Measurements from ENCODE around the gene SYT3. TPM values are rescaled to one million over a fixed set of nuclear protein-coding genes. Genes with fewer than 3 reads are reported as not detected.
"Not testable (repeated sequence)": the region's sequence is repeated elsewhere in the genome, so short reads cannot be mapped to it uniquely, and the experiment has no call there.

The SYT3 gene
- total RNA-seq, 1 experiment from 2014 or later, result 0.41 TPM

DNA sequence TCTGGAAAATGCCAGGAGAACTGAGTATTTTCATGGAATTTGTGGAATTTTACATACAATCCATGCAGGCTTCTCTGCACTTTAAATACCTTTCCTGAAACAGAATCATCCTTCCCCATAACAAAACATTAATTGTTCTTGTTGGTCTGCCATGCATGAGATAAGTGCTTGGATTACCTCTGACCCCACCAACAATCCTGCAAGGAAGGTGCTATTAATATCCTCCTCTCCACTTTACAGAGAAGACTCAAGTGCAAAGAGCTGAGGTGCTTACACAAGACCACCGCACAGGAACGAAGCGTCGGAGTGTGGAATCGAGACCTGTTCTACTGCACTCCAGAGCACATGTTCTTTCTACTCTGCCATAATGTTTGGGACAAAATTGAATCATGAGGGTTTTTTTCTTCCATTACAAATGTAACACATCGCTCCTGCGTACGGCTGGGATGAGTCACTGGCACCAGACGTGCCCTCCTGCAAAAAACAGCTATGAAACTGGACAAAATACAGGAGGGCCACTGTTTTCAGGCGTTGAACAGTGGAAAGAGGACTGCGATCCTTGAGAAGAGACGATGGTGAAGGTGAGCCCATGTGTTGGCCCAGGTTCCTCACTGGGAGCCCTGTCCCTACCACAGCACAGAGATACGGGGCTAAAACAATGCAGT, 58.6 kb downstream of the SYT3 start:
- Histone ChIP-seq H3K36me3 (ENCODE audit: control insufficient read depth, insufficient read depth, low read length) (no peaks in the 10 kb centered on the region), H3K4me1 (0 out of 2 replicates have a peak, but pooled peaks cover 3% of the 10 kb centered on the region), H3K27me3 (replicated peaks; ENCODE audit: control insufficient read depth, insufficient read depth, low read length) (no peaks in the 10 kb centered on the region; the same call in 1 of the 2 replicates), H3K4me3 (ENCODE audit: low read depth, low read length) (no peak overlapping the region), H3K9me3 (no peaks in the 10 kb centered on the region)
- Mint-ChIP-seq H3K27ac (ENCODE audit: unreplicated experiment) (no peak overlapping the region), H3K4me1 (ENCODE audit: low read depth, unreplicated experiment) (no peaks in the 10 kb centered on the region), H3K9me3 (ENCODE audit: unreplicated experiment) (peaks cover 12% of the 10 kb centered on the region), H3K27me3 (ENCODE audit: insufficient read depth, unreplicated experiment) (no peaks in the 10 kb centered on the region), H3K36me3 (ENCODE audit: insufficient read depth, unreplicated experiment) (no peaks in the 10 kb centered on the region), H3K4me3 (ENCODE audit: unreplicated experiment) (no peak overlapping the region)
- no peak for TF ChIP-seq CTCF (IDR thresholded peaks at IDR 0.05; ENCODE audit: insufficient read depth in 1 of 2, low read depth in 1 of 2, low read length in 1 of 2, severe bottlenecking in 1 of 2, unreplicated experiment in 1 of 2)
- POLR2A ChIA-PET, result no interaction called here
- intact Hi-C loops (cut with micrococcal nuclease; ENCODE audit: unreplicated experiment), result no loop called here
- BruUV-seq (replicated peaks), result no TSS peak
- CTCF ChIA-PET, result no interaction called here
- DNase-seq, result no peak

DNA sequence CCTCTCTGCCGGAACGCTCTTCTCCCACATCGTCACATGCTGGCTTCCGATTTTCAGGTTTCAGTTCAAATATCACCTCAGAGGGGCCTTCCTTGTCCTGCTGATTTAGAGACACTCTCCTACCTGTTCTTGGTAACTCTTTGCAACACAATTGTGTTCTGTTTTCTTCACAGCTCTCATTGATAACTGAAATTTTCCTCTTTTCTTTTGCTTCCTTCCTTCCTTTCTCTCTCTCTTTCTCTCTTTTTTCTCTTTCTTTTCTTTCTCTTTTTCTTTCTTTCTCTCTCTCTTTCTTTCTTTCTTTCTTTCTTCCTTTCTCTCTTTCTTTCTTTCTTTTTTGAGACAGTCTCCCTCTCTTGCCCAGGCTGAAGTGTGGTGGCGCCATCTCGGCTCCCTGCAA, 59.4 kb downstream of the SYT3 start:
- CTCF ChIA-PET, result no interaction called here
- no TSS peak for BruUV-seq (replicated peaks)

GRCh38 chr19:50576769-50577168, 62.9 kb downstream of the SYT3 start:
- H3K36me3 Mint-ChIP-seq (ENCODE audit: insufficient read depth, unreplicated experiment); H3K4me3 ChIP-seq (ENCODE audit: low read depth, low read length); intact Hi-C loops (cut with micrococcal nuclease; ENCODE audit: unreplicated experiment); POLR2A ChIA-PET; H3K9me3 ChIP-seq; DNase-seq; H3K27me3 Mint-ChIP-seq (ENCODE audit: insufficient read depth, unreplicated experiment); CTCF ChIA-PET; H3K27me3 ChIP-seq (replicated peaks; ENCODE audit: control insufficient read depth, insufficient read depth, low read length); BruUV-seq (replicated peaks); H3K27ac Mint-ChIP-seq (ENCODE audit: unreplicated experiment); H3K36me3 ChIP-seq (ENCODE audit: control insufficient read depth, insufficient read depth, low read length); H3K4me1 ChIP-seq; H3K4me3 Mint-ChIP-seq (ENCODE audit: unreplicated experiment); H3K4me1 Mint-ChIP-seq (ENCODE audit: low read depth, unreplicated experiment): not testable (repeated sequence)
- H3K9me3 Mint-ChIP-seq (ENCODE audit: unreplicated experiment), result peaks cover 12% of the 10 kb centered on the region

More for the DNA sequence above, 59.4 kb downstream of the SYT3 start:
- H3K36me3 ChIP-seq (ENCODE audit: control insufficient read depth, insufficient read depth, low read length), result no peaks in the 10 kb centered on the region
- 0 out of 2 replicates have a peak, but pooled peaks cover 3% of the 10 kb centered on the region for H3K4me1 ChIP-seq
- intact Hi-C loops (cut with micrococcal nuclease; ENCODE audit: unreplicated experiment), result no loop called here
- POLR2A ChIA-PET, result no interaction called here
- no peak overlapping the region for H3K27ac Mint-ChIP-seq (ENCODE audit: unreplicated experiment)
- no peak overlapping the region for H3K4me3 ChIP-seq (ENCODE audit: low read depth, low read length)
- no peaks in the 10 kb centered on the region for H3K36me3 Mint-ChIP-seq (ENCODE audit: insufficient read depth, unreplicated experiment)
- DNase-seq, result no peak
- peaks cover 12% of the 10 kb centered on the region for H3K9me3 Mint-ChIP-seq (ENCODE audit: unreplicated experiment)
- no peak overlapping the region for H3K4me3 Mint-ChIP-seq (ENCODE audit: unreplicated experiment)
- H3K27me3 Mint-ChIP-seq (ENCODE audit: insufficient read depth, unreplicated experiment), result no peaks in the 10 kb centered on the region
- no peaks in the 10 kb centered on the region; the same call in 1 of the 2 replicates for H3K27me3 ChIP-seq (replicated peaks; ENCODE audit: control insufficient read depth, insufficient read depth, low read length)
- H3K9me3 ChIP-seq, result no peaks in the 10 kb centered on the region
- no peaks in the 10 kb centered on the region for H3K4me1 Mint-ChIP-seq (ENCODE audit: low read depth, unreplicated experiment)
- TF ChIP-seq CTCF (IDR thresholded peaks at IDR 0.05; ENCODE audit: insufficient read depth in 1 of 2, low read depth in 1 of 2, low read length in 1 of 2, severe bottlenecking in 1 of 2, unreplicated experiment in 1 of 2), result no peak
